Small intestine (tissue), 7 donors: Measurements from ENCODE around the gene MAPKBP1. TPM values are rescaled to one million over a fixed set of nuclear protein-coding genes. Genes with fewer than 3 reads are reported as not detected.
A peak's percentile ranks its signal among the peaks of the same experiment; 100 is the strongest.

Source experiments
- DNase-seq, 2 donors: peaks; one replicate each; pipeline versions ENCODE4 v3.0.0 to v3.0.0-alpha.2; 2013
- FAIRE-seq: peaks from 2 replicates; lab custom pipeline; 2012; peaks lifted over from hg19 to GRCh38; lab: Jason Lieb, UNC
- H3K27ac ChIP-seq, 3 donors: one replicate each; pipeline ENCODE4 v1.5.1; 2013; ENCODE audit warnings: low read length in 2 of 3, mild to moderate bottlenecking in 2 of 3, control low read depth in 1 of 3, inconsistent platforms in 1 of 3, low read depth in 1 of 3, moderate library complexity in 1 of 3
- H3K27me3 ChIP-seq, 3 donors: one replicate each; pipeline ENCODE4 v1.6.1; 2013; ENCODE audit warnings: low read length in 3 of 3, inconsistent platforms in 1 of 3; ENCODE audit not compliant: control insufficient read depth in 3 of 3, insufficient read depth in 3 of 3
- H3K36me3 ChIP-seq, 3 donors: one replicate each; pipeline ENCODE4 v1.6.1; 2013; ENCODE audit warnings: low read length in 3 of 3, inconsistent platforms in 1 of 3, low read depth in 1 of 3, mild to moderate bottlenecking in 1 of 3, moderate library complexity in 1 of 3; ENCODE audit not compliant: control insufficient read depth in 3 of 3, insufficient read depth in 2 of 3
- H3K4me1 ChIP-seq, 3 donors: one replicate each; pipeline ENCODE4 v1.6.1; 2013; ENCODE audit warnings: low read length in 2 of 3, inconsistent platforms in 1 of 3, low read depth in 1 of 3, mild to moderate bottlenecking in 1 of 3, moderate library complexity in 1 of 3; ENCODE audit not compliant: control insufficient read depth in 3 of 3, insufficient read depth in 2 of 3
- H3K4me3 ChIP-seq, 3 donors: one replicate each; pipeline ENCODE4 v1.5.1; 2013; ENCODE audit warnings: low read length in 3 of 3, control low read depth in 1 of 3, inconsistent platforms in 1 of 3, low read depth in 1 of 3, mild to moderate bottlenecking in 1 of 3, moderate library complexity in 1 of 3
- H3K9me3 ChIP-seq, 2 donors: one replicate each; pipeline ENCODE4 v1.6.1; 2013; ENCODE audit warnings: low read depth in 1 of 2, low read length in 1 of 2; ENCODE audit not compliant: control insufficient read depth in 2 of 2, insufficient read depth in 1 of 2
- WGBS, 3 donors: extraction: QIAGEN DNeasy Blood & Tissue Kit; methylation state at CpG; one replicate each; pipeline ENCODE4 v1.1.7; 2013; 5-methylcytosine and 5-hydroxymethylcytosine counted together
- polyA plus RNA-seq, 4 donors: library from polyadenylated mRNA; stranded (reverse) in 3 of 4; unstranded in 1 of 4; fragments of 200-250 nt in 3 of 4; fragments of 120-200 nt in 1 of 4; gene quantifications; one replicate each; pipeline versions ENCODE4 v1.2.1 to v1.2.3, GENCODE V29; 2013
- donor health status: healthy with polysubstance abuse.
- donor health status: control.
- donor health status: control.
- donor health status: Bipolar disorder and iron deficiency.
- donor health status: healthy.

The MAPKBP1 gene
- polyA plus RNA-seq, 4 donors = 8.3 to 30.2 (median 23.6) TPM

GRCh38 chr15:41836713-41837454 lies 62.6 kb downstream of the MAPKBP1 start:
- FAIRE-seq (no peak), DNase-seq (no peak)
- no peaks in the 10 kb centered on the region for H3K27me3 ChIP-seq
- 92 to 97% (median 94%) methylated on average over 23 of the region's 23 CpGs for WGBS, 3 donors
- H3K27ac ChIP-seq = no peak overlapping the region
- H3K4me3 ChIP-seq = no peak overlapping the region
- H3K4me1 ChIP-seq = no peaks in the 10 kb centered on the region
- H3K9me3 ChIP-seq = no peaks in the 10 kb centered on the region
- H3K36me3 ChIP-seq = peaks cover 0 to 77% (median 2%) of the 10 kb centered on the region in 3 donors

GRCh38 chr15:41838400-41838897 lies 64.2 kb downstream of the MAPKBP1 start, which contains the start of gene PLA2G4B:
TSS of gene PLA2G4B (plus strand) at chr15:41838847. CDS start at chr15:41838914, 67 bp downstream.
- no peak within 1 kb of the TSS for H3K4me3 ChIP-seq
- 15 to 59% (median 35%) methylated on average over 6 of the region's 6 CpGs for WGBS, 3 donors
- peaks cover 0 to 79% (median 2%) of the 10 kb centered on the region in 3 donors for H3K36me3 ChIP-seq
- H3K27me3 ChIP-seq = no peaks in the 10 kb centered on the region
- DNase-seq (peak; percentile 30 to 78), FAIRE-seq (no peak)
- H3K27ac ChIP-seq = peak within 1 kb of the TSS in 1 of 3 donors; percentile 45
- no peaks in the 10 kb centered on the region for H3K9me3 ChIP-seq
- H3K4me1 ChIP-seq = no peaks in the 10 kb centered on the region

DNA sequence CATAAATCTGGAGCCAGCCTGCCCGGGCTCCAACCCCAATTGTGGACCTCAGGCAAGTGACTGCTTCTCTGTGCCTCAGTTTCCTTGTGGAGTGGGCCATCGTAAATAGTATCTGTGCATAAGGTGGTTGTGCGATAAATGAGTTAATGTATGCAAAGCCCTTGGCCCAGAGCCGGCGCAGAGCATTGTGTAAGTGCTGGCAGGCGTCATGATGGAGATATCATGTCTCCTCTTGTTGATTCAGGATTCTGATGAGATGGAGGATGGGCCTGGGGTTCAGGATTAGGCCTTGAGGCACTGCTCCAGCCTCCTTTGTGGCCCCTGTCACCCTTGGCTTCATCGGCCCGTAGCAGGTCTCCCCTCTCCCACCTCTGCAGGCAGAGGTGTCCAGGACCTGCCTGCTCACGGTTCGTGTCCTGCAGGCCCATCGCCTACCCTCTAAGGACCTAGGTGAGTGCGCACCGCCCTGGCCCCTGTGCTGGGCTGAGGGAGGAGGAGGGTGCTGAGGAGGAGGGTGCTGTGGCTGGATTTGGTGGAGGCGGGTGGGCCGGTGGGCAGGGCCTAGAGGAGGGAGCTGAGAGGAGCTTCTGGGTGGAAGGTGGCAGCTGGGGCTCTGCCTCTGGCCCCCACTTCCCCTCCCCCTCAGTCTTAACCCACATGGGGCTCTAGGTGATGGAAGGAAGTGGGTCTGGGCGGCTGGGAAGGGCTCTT lies 65.7 kb downstream of the MAPKBP1 start:
- Histone ChIP-seq H3K36me3 (peaks cover 0 to 89% (median 2%) of the 10 kb centered on the region in 3 donors), H3K27me3 (no peaks in the 10 kb centered on the region), H3K27ac (no peak overlapping the region), H3K4me3 (no peak overlapping the region), H3K9me3 (no peaks in the 10 kb centered on the region), H3K4me1 (no peaks in the 10 kb centered on the region)
- FAIRE-seq = no peak
- no peak for DNase-seq
- WGBS, 3 donors = 92 to 94% (median 93%) methylated on average over 14 to 16 of the region's 16 CpGs

GRCh38 chr15:41840673-41841072 lies 66.4 kb downstream of the MAPKBP1 start:
- Histone ChIP-seq H3K27me3 (no peaks in the 10 kb centered on the region), H3K4me3 (no peak overlapping the region), H3K36me3 (peaks cover 1 to 89% (median 7%) of the 10 kb centered on the region in 3 donors), H3K4me1 (no peaks in the 10 kb centered on the region), H3K9me3 (no peaks in the 10 kb centered on the region), H3K27ac (no peak overlapping the region)
- FAIRE-seq = no peak
- WGBS, 3 donors = 95 to 97% (median 96%) methylated on average over 15 of the region's 15 CpGs
- no peak for DNase-seq

GRCh38 chr15:41841131-41841530 lies 66.8 kb downstream of the MAPKBP1 start:
- FAIRE-seq (no peak), DNase-seq (no peak)
- Histone ChIP-seq H3K36me3 (peaks cover 3 to 89% (median 11%) of the 10 kb centered on the region in 3 donors), H3K27me3 (no peaks in the 10 kb centered on the region), H3K27ac (no peak overlapping the region), H3K9me3 (no peaks in the 10 kb centered on the region), H3K4me3 (no peak overlapping the region), H3K4me1 (no peaks in the 10 kb centered on the region)
- WGBS, 3 donors = 92 to 94% (median 93%) methylated on average over 10 of the region's 10 CpGs

- Histone ChIP-seq H3K4me3 (no peak overlapping the region), H3K36me3 (peaks cover 10 to 89% (median 12%) of the 10 kb centered on the region in 3 donors), H3K4me1 (no peaks in the 10 kb centered on the region), H3K9me3 (no peaks in the 10 kb centered on the region), H3K27me3 (no peaks in the 10 kb centered on the region), H3K27ac (no peak overlapping the region)
- DNase-seq = no peak
- WGBS, 3 donors = 55 to 71% (median 70%) methylated on average over 10 to 12 of the region's 12 CpGs
- no peak for FAIRE-seq
These were observed 67.9 kb downstream of the MAPKBP1 start for GRCh38 chr15:41842229-41842628.

- no peak overlapping the region for H3K4me3 ChIP-seq
- H3K9me3 ChIP-seq = no peaks in the 10 kb centered on the region
- H3K4me1 ChIP-seq = no peaks in the 10 kb centered on the region
- WGBS, 3 donors = 79 to 87% (median 82%) methylated on average over 10 of the region's 10 CpGs
- DNase-seq = no peak
- FAIRE-seq = no peak
- H3K27ac ChIP-seq = no peak overlapping the region
- H3K27me3 ChIP-seq = no peaks in the 10 kb centered on the region
- H3K36me3 ChIP-seq = peaks cover 12 to 93% (median 17%) of the 10 kb centered on the region in 3 donors
These were observed 69.3 kb downstream of the MAPKBP1 start for GRCh38 chr15:41843571-41843970.

DNA sequence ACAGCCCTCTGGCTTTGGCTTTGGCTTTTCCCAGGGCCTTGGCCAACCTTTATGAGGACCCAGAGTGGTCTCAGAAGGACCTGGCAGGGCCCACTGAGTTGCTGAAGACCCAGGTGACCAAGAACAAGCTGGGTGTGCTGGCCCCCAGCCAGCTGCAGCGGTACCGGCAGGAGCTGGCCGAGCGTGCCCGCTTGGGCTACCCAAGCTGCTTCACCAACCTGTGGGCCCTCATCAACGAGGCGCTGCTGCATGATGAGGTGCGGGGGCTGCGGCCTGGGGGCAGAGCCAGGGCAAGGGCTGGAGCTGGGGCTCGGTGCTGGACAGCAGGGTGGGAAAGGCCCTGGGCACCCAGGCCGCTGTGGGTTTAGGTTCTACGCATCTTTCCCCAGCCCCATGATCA lies 70.5 kb downstream of the MAPKBP1 start:
- Histone ChIP-seq H3K9me3 (no peaks in the 10 kb centered on the region), H3K27ac (no peak overlapping the region), H3K36me3 (peaks cover 12 to 96% (median 17%) of the 10 kb centered on the region in 3 donors), H3K27me3 (no peaks in the 10 kb centered on the region), H3K4me3 (no peak overlapping the region), H3K4me1 (no peaks in the 10 kb centered on the region)
- FAIRE-seq = no peak
- DNase-seq = no peak
- 87 to 89% (median 88%) methylated on average over 12 of the region's 12 CpGs for WGBS, 3 donors
